GM19240 (cell line): Measurements from ENCODE around the gene TFDP2.
"Not testable (repeated sequence)": the region's sequence is repeated elsewhere in the genome, so short reads cannot be mapped to it uniquely, and the experiment has no call there.

Experiments used
- DNase-seq: peaks from one replicate; pipeline ENCODE4 v3.0.0; 2011; ENCODE audit warnings: low spot score; ENCODE audit not compliant: insufficient read length

The TFDP2 gene

GRCh38 chr3:142022381-142022780 is 127.0 kb downstream of the TFDP2 start:
- no peak for DNase-seq

GRCh38 chr3:142021127-142021526 is 128.2 kb downstream of the TFDP2 start:
- no peak for DNase-seq

DNA sequence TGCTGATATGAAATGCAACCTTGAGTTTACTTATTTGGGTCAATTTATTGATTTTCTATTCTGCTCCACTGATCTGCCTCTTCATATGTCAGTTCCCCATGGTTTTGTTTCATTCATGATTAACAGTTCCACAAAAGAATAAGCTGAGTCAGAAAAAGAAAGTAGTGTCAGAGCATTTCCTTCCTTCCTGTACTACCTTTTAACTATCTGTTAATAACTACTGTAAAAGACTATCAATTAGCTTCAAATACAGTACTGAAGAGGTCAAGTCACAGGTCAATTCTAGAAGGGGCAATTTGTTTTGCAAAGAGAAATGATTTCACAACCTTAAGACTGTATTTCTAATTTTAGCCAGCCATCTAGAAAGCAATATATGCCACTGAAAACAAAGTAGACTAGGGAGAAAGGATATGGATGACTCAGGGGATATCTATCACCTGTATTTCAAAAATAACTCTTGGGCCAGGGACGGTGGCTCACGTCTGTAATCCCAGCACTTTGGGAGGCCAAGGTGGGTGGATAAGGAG is 129.5 kb downstream of the TFDP2 start:
- DNase-seq: no peak

GRCh38 chr3:142013993-142014392 is 135.4 kb downstream of the TFDP2 start:
- DNase-seq: no peak

- DNase-seq: no peak
Observed at GRCh38 chr3:142013326-142013980, 135.9 kb downstream of the TFDP2 start.

DNA sequence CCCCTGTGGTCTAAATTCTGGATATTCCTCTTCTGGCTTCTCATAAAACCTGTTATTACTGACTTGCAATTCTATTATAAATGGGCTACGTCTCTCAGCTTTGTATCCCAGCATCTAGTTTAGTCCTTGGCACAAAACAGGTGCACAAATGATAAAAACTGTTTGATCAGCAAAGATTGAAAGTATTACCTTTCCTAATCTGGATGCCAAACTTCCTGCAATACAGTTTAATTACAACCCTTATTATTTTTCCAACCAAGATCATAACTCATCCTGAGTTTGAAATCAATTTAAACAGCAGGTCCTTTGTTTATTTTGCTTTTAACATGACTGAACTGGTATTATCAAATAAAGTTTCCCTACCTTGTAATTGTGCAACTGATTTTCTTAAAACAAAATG is 140.3 kb downstream of the TFDP2 start:
- no peak for DNase-seq

- no peak for DNase-seq
Observed at GRCh38 chr3:142007710-142008399, 141.5 kb downstream of the TFDP2 start.

GRCh38 chr3:142004957-142005356 is 144.4 kb downstream of the TFDP2 start:
- DNase-seq: not testable (repeated sequence)

GRCh38 chr3:142004025-142004424 is 145.3 kb downstream of the TFDP2 start:
- DNase-seq: no peak

DNA sequence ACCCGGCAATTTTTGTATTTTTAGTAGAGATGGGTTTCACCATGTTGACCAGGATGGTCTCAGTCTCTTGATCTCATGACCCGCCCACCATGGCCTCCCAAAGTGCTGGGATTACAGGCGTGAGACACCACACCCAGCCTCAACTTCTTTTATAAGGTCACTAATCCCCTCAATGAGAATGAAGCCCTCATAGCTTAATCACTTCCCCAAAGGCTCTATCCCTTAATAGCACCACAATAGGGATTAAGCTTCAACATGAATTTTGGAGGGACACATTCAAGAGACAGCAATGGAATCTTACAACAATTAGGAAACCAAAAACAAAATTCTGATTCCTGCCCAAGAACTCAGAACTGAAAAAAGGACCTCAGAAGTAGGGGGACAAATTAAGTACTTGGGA is 146.1 kb downstream of the TFDP2 start:
- DNase-seq: no peak

- no peak for DNase-seq
Observed at GRCh38 chr3:142000325-142000870, 148.9 kb downstream of the TFDP2 start.

GRCh38 chr3:141998669-141999290 is 150.6 kb downstream of the TFDP2 start:
- DNase-seq: no peak

DNA sequence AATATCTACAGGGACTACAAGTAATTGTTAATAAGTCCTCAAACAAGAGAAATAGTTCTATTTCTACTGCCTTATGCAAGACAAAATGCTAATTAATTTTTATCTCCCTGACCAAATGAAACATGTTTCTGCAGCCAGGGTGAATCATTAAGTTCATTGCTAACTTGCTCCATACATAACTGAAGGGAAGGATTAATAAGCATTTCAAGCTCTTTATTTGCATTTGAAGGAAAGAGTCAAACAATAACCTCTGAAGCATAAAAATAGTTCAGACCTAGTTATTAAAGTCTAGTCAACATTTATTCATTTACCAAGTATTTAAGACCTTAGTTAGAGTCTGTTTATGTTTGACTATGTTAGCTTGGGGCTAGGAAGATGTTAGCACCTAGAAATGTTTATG is 152.9 kb downstream of the TFDP2 start:
- no peak for DNase-seq

DNA sequence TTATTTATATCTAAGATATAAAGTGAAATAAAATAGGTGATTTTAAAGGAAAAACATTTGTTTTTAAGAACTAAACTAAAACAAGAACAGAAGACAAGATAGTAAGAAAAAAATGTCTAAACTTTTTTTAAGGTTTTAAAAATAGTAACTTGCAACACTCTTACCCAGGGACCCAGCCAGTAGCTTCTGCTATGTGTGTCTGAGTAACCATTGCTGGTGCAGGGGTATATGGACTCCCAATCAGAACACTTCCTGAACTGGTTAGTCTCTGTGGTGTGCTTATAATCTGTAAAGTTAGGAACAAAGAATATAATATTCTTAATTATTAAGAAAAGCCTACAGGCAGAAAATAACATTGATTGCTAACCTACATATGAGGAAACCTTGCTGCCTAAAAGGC is 154.5 kb downstream of the TFDP2 start:
- no peak for DNase-seq

DNA sequence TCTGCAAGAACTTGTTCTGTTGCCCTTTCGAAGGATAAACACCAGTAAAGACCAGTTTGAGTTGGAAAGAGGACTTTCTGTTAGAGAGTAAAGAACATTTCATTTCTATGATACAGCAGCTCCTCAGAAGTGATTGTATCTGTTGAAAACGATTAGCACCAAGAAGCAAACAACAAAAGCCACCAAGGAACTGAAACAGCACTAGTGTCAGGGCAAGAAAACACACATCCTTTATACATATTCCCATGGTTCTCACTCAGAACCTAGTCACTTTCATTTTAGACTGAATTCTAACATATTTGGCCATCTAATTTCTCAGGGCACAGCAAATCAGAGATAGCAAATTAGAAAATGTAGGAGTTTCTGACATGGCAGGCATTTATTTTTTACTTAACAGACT is 156.8 kb downstream of the TFDP2 start:
- peak; percentile 4 for DNase-seq

- DNase-seq: no peak
Observed at GRCh38 chr3:141986548-141987107, 162.7 kb downstream of the TFDP2 start.

DNA sequence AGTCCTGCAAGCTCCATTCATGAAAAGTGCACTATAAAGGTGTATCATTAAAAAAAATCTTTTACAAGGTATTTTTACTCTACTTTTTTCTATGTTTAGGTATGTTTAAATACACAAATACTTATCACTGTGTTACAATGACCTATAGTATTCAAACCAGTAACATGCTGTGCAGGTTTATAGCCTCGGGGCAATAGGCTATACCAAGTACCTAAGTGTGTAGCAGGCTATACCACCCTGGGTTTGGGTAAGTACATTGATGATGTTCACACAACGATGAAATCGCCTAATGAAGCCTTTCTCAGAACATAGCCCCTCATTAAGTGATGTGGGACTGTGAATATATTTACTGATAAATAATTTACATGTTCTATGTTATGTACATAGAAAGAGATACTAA is 168.3 kb downstream of the TFDP2 start:
- no peak for DNase-seq

GRCh38 chr3:141979050-141979671 is 170.2 kb downstream of the TFDP2 start:
- DNase-seq: no peak

DNA sequence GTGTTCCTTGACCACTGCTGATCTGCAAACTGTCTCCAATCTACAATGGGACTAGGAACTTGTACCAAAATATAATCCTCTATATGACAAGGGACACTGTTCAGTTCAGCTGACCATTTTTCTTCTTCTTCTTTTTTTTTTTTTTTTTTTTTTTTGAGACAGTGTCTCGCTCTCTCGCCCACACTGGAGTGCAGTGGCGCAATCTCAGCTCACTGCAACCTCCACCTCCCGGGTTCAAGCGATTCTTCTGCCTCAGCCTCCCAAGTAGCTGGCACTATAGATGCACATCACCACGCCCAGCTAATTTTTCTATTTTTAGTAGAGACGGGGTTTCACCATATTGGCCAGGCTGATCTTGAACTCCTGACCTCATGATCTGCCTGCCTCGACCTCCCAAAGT is 174.6 kb downstream of the TFDP2 start:
- DNase-seq: not testable (repeated sequence)

- DNase-seq: no peak
Observed at GRCh38 chr3:141972399-141972798, 176.9 kb downstream of the TFDP2 start.

DNA sequence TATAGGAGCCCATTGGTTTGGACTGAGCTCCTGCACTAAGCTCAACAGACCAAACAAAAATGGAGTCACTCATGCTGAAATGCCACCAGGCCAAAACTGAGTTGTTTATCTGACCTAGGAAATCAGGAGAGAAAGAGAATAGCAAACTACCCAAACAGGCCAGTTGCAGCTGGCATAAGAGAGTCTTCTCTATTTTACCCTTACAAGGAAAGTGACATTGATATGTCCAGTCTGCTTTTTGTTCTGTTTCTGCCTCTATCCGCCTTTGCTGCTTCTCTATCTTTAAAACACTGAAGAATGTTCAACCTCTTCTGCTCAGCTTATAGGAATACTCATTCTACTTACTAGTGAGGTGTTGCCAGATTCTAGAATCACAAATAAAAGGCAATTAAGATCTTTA is 177.8 kb downstream of the TFDP2 start:
- DNase-seq: no peak
